Keratinocyte (primary cell): Measurements from ENCODE around the gene DNMBP.
"Not testable (repeated sequence)": the region's sequence is repeated elsewhere in the genome, so short reads cannot be mapped to it uniquely, and the experiment has no call there.

Experiments
- CTCF ChIP-seq, 3 experiments: IDR thresholded peaks in 1 of 3; conservative IDR thresholded peaks in 1 of 3; optimal IDR thresholded peaks in 1 of 3; 2 replicates in 2 of 3; 3 replicates in 1 of 3; pipeline versions ENCODE3 to v1.5.1; 2011; ENCODE audit warnings: low read length in 3 of 3, mild to moderate bottlenecking in 3 of 3, moderate library complexity in 2 of 3, control low read depth in 1 of 3, inconsistent platforms in 1 of 3; ENCODE audit not compliant: insufficient read depth in 2 of 3; ENCODE audit errors: extremely low read depth in 1 of 3
- EZH2 ChIP-seq: IDR thresholded peaks from one replicate; pipeline ENCODE4 v1.6.1; 2012; ENCODE audit warnings: inconsistent platforms, mild to moderate bottlenecking, low read length, moderate library complexity

- not testable (repeated sequence) for TF ChIP-seq CTCF (optimal IDR thresholded peaks at IDR 0.05 in 1 of 3, IDR thresholded peaks at IDR 0.05 in 1 of 3, conservative IDR thresholded peaks at IDR 0.05 in 1 of 3; ENCODE audit: extremely low read depth in 1 of 3, insufficient read depth in 2 of 3, low read length in 3 of 3); EZH2
Observed at GRCh38 chr10:99863535-99864240, 146.1 kb downstream of the DNMBP start.
